Mammary epithelial cell (primary cell): Measurements from ENCODE around the gene TRIM2.

Experiments used
- EZH2 ChIP-seq: IDR thresholded peaks from 2 replicates; pipeline ENCODE4 v1.6.1; 2012; ENCODE audit warnings: low read length, inconsistent platforms, borderline replicate concordance
- TF ChIP-seq, protein P1 (sequence below), 2 donors: IDR thresholded peaks in 1 of 2; conservative IDR thresholded peaks in 1 of 2; 2 replicates each; pipeline ENCODE4 v1.5.1; 2011 to 2012; ENCODE audit warnings: inconsistent platforms in 2 of 2, low read length in 2 of 2, mild to moderate bottlenecking in 2 of 2, control low read depth in 1 of 2, low read depth in 1 of 2; ENCODE audit not compliant: insufficient read depth in 1 of 2; ENCODE audit errors: extremely low read depth in 1 of 2

DNA sequence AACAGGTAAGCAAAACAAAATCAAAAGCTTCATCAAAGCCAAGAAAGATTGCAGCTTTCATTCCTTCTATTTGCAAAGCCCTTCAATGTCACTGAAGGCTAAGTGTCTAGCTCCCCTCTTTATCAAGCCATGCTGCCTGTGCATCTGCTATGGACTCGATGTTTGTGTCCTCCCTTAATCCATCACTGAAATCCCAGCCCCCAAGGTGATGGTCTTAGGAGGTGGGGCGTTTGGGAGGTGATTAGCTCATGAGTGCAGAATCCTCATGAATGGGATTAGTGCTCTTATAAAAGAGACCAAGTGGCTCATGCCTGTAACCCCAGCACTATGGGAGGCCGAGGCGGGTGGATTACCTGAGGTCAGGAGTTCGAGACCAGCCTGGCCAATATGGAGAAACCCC lies 6.9 kb upstream of the TRIM2 start:
- TF ChIP-seq, protein P1, sequence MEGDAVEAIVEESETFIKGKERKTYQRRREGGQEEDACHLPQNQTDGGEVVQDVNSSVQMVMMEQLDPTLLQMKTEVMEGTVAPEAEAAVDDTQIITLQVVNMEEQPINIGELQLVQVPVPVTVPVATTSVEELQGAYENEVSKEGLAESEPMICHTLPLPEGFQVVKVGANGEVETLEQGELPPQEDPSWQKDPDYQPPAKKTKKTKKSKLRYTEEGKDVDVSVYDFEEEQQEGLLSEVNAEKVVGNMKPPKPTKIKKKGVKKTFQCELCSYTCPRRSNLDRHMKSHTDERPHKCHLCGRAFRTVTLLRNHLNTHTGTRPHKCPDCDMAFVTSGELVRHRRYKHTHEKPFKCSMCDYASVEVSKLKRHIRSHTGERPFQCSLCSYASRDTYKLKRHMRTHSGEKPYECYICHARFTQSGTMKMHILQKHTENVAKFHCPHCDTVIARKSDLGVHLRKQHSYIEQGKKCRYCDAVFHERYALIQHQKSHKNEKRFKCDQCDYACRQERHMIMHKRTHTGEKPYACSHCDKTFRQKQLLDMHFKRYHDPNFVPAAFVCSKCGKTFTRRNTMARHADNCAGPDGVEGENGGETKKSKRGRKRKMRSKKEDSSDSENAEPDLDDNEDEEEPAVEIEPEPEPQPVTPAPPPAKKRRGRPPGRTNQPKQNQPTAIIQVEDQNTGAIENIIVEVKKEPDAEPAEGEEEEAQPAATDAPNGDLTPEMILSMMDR (conservative IDR thresholded peaks at IDR 0.05 in 1 of 2, IDR thresholded peaks at IDR 0.05 in 1 of 2; ENCODE audit: extremely low read depth in 1 of 2, insufficient read depth in 1 of 2, low read depth in 1 of 2, low read length in 2 of 2): no peak
- no peak for TF ChIP-seq EZH2
